Measurements from ENCODE around the gene GTF3C5. TPM values are rescaled to one million over a fixed set of nuclear protein-coding genes. Genes with fewer than 3 reads are reported as not detected.

The GTF3C5 gene
- total RNA-seq, 2 donors from 2014 or later: 89.7 to 94.6 TPM

DNA sequence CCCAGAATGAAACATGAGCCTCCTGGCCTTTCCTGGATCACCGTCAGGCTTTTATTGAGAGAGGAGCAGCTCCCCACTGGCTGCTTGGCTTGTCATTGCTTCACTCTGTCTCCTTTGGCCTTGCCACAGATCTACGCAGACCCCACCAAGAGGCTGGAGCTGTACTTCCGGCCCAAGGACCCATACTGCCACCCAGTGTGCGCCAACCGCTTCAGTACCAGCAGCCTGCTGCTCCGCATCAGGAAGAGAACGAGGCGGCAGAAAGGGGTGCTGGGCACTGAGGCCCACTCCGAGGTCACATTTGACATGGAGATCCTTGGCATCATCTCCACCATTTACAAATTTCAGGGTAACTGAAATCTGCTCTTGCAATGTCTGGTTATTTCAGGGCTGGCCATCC, 11.2 kb downstream of the GTF3C5 start:
- H3K36me3 ChIP-seq (ENCODE audit: control insufficient read depth, insufficient read depth, low read length): peaks cover 80% of the 10 kb centered on the region

DNA sequence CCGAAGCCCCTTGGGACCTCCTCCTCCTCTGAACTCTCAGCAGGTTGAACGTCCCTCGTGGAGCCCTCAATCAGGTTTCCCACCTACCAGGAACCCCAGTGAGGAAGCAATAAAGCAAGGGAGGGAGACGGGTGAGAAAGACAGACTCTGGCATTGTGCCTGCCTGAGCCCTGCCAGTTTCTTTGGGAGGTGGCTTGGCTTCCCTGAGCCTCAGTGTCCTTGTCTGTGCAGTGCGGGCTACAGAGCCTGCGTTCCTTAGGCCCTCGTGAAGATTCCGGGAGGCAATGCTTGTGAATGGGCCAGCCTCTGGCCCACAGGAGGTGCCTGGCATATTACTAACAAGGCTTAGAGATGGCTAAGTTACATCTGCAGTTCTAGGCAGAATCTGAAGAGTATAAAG, 11.9 kb downstream of the GTF3C5 start:
- peaks cover 65% of the 10 kb centered on the region for H3K36me3 Mint-ChIP-seq (ENCODE audit: low read depth)
- Histone ChIP-seq H3K36me3 (ENCODE audit: control insufficient read depth, insufficient read depth, low read length) (peaks cover 83% of the 10 kb centered on the region), H3K4me1 (ENCODE audit: control insufficient read depth, insufficient read depth, low read length) (no peaks in the 10 kb centered on the region), H3K4me3 (ENCODE audit: low read length) (no peak overlapping the region), H3K9ac (ENCODE audit: extremely low read depth, low read length, poor library complexity, severe bottlenecking) (no peak overlapping the region), H3K27me3 (ENCODE audit: control insufficient read depth, insufficient read depth, low read length, poor library complexity, severe bottlenecking) (no peaks in the 10 kb centered on the region), H3K9me3 (ENCODE audit: control insufficient read depth, low read length) (no peaks in the 10 kb centered on the region), H3K27ac (ENCODE audit: low read depth, low read length) (no peak overlapping the region)
- no peak overlapping the region for H3K4me3 Mint-ChIP-seq
- H3K27ac Mint-ChIP-seq: no peak overlapping the region
- H3K4me1 Mint-ChIP-seq: no peaks in the 10 kb centered on the region
- peaks cover 4% of the 10 kb centered on the region for H3K9me3 Mint-ChIP-seq
- no peak for DNase-seq
- TF ChIP-seq, protein P1, sequence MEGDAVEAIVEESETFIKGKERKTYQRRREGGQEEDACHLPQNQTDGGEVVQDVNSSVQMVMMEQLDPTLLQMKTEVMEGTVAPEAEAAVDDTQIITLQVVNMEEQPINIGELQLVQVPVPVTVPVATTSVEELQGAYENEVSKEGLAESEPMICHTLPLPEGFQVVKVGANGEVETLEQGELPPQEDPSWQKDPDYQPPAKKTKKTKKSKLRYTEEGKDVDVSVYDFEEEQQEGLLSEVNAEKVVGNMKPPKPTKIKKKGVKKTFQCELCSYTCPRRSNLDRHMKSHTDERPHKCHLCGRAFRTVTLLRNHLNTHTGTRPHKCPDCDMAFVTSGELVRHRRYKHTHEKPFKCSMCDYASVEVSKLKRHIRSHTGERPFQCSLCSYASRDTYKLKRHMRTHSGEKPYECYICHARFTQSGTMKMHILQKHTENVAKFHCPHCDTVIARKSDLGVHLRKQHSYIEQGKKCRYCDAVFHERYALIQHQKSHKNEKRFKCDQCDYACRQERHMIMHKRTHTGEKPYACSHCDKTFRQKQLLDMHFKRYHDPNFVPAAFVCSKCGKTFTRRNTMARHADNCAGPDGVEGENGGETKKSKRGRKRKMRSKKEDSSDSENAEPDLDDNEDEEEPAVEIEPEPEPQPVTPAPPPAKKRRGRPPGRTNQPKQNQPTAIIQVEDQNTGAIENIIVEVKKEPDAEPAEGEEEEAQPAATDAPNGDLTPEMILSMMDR (conservative IDR thresholded peaks at IDR 0.05): no peak
- WGBS, 2 experiments (ENCODE audit: insufficient coverage in 1 of 2, insufficient read length in 1 of 2): 91 to 100% methylated on average over 5 to 8 of the region's 8 CpGs
- H3K27me3 Mint-ChIP-seq (ENCODE audit: insufficient read depth): no peaks in the 10 kb centered on the region

More for the DNA sequence above, 11.2 kb downstream of the GTF3C5 start:
- 97 to 100% methylated on average over 5 to 9 of the region's 9 CpGs for WGBS, 2 experiments (ENCODE audit: insufficient coverage in 1 of 2, insufficient read length in 1 of 2)
- H3K4me1 ChIP-seq (ENCODE audit: control insufficient read depth, insufficient read depth, low read length): no peaks in the 10 kb centered on the region
- H3K9me3 ChIP-seq (ENCODE audit: control insufficient read depth, low read length): no peaks in the 10 kb centered on the region
- no peak overlapping the region for H3K27ac ChIP-seq (ENCODE audit: low read depth, low read length)
- Mint-ChIP-seq H3K9me3 (peaks cover 4% of the 10 kb centered on the region), H3K4me1 (no peaks in the 10 kb centered on the region), H3K27me3 (ENCODE audit: insufficient read depth) (no peaks in the 10 kb centered on the region), H3K4me3 (no peak overlapping the region), H3K27ac (no peak overlapping the region), H3K36me3 (ENCODE audit: low read depth) (peaks cover 62% of the 10 kb centered on the region)
- no peaks in the 10 kb centered on the region for H3K27me3 ChIP-seq (ENCODE audit: control insufficient read depth, insufficient read depth, low read length, poor library complexity, severe bottlenecking)
- H3K4me3 ChIP-seq (ENCODE audit: low read length): no peak overlapping the region
- TF ChIP-seq, protein P1 (conservative IDR thresholded peaks at IDR 0.05): no peak
- DNase-seq: no peak
- H3K9ac ChIP-seq (ENCODE audit: extremely low read depth, low read length, poor library complexity, severe bottlenecking): no peak overlapping the region

DNA sequence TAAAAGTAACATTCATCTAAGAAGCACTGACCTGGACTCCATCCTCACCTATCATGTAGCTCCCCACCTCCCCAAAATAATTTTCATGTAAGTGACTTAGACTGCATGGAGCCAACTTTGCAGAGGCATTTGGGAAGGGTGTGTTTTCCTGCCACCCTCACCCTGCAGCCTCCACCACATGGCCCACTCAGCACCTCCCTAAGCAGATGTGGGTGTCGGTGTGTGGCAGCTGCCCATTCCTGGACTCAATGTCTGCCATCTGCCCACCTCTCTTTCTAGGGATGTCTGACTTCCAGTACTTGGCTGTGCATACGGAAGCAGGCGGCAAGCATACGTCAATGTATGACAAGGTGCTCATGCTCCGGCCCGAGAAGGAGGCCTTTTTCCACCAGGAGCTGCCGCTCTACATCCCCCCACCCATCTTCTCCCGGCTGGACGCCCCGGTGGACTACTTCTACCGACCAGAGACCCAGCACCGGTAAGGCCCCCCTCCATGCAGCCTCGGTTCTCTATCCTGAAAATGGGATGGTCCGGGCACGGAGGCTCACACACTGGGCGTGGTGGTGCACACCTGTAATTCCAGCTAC, 12.7 kb downstream of the GTF3C5 start:
- 91 to 95% methylated on average over 15 to 16 of the region's 16 CpGs for WGBS, 2 experiments (ENCODE audit: insufficient coverage in 1 of 2, insufficient read length in 1 of 2)
- Mint-ChIP-seq H3K27me3 (ENCODE audit: insufficient read depth) (no peaks in the 10 kb centered on the region), H3K4me3 (no peak overlapping the region), H3K9me3 (peaks cover 4% of the 10 kb centered on the region), H3K36me3 (ENCODE audit: low read depth) (peaks cover 64% of the 10 kb centered on the region), H3K4me1 (no peaks in the 10 kb centered on the region), H3K27ac (no peak overlapping the region)
- Histone ChIP-seq H3K9me3 (ENCODE audit: control insufficient read depth, low read length) (no peaks in the 10 kb centered on the region), H3K4me3 (ENCODE audit: low read length) (no peak overlapping the region), H3K27ac (ENCODE audit: low read depth, low read length) (no peak overlapping the region), H3K4me1 (ENCODE audit: control insufficient read depth, insufficient read depth, low read length) (no peaks in the 10 kb centered on the region), H3K36me3 (ENCODE audit: control insufficient read depth, insufficient read depth, low read length) (peaks cover 82% of the 10 kb centered on the region), H3K9ac (ENCODE audit: extremely low read depth, low read length, poor library complexity, severe bottlenecking) (no peak overlapping the region), H3K27me3 (ENCODE audit: control insufficient read depth, insufficient read depth, low read length, poor library complexity, severe bottlenecking) (no peaks in the 10 kb centered on the region)
- no peak for DNase-seq
- TF ChIP-seq, protein P1 (conservative IDR thresholded peaks at IDR 0.05): no peak

Measured in endodermal cell (in vitro differentiated cells).